PC-3 (cell line): Measurements from ENCODE around the gene PPM1F. TPM values are rescaled to one million over a fixed set of nuclear protein-coding genes. Genes with fewer than 3 reads are reported as not detected.
"Not testable (repeated sequence)": the region's sequence is repeated elsewhere in the genome, so short reads cannot be mapped to it uniquely, and the experiment has no call there.

ENCODE experiments used
- ATAC-seq: fragments of 200-7000 bp; cut with Tn5 transposase; 2 replicates; pipeline ENCODE4 v1.9.1; 2020; ENCODE audit warnings: mild to moderate bottlenecking, moderate library complexity
- BruUV-seq: library from RNA; stranded (reverse); fragments of 400-500 nt; replicated peaks from 2 replicates; lab custom pipeline; 2021; lab: Mats Ljungman, UMichigan
- CTCF ChIA-PET: fragments of 300-600 bp; sonication (Branson Sonifier 250); formaldehyde crosslinking; loops from one replicate; lab custom pipeline; 2022; ENCODE audit warnings: antibody characterized with exemption; lab: Charles Lee
- POLR2A ChIA-PET: fragments of 300-600 bp; sonication (Branson Sonifier 250); formaldehyde crosslinking; loops from one replicate; lab custom pipeline; 2022; ENCODE audit warnings: antibody characterized with exemption; ENCODE audit not compliant: unreplicated experiment; lab: Charles Lee
- DNase-seq: peaks from one replicate; pipeline ENCODE4 v3.0.0-alpha.2; 2015
- H2AFZ ChIP-seq: fragments of 300-600 bp; sonication (generic); 2 replicates; pipeline ENCODE4 v1.6.0; 2016; ENCODE audit warnings: antibody characterized with exemption, low read length
- H3F3A ChIP-seq: fragments of 300-600 bp; sonication (generic); one replicate; pipeline ENCODE4 v1.6.0; 2017; ENCODE audit warnings: antibody characterized with exemption, low read length, control low read depth, mild to moderate bottlenecking; ENCODE audit not compliant: unreplicated experiment
- H3K27ac ChIP-seq: fragments of 300-600 bp; sonication (generic); 2 replicates; pipeline ENCODE4 v1.5.1; 2016; ENCODE audit warnings: mild to moderate bottlenecking, low read length
- H3K27me3 ChIP-seq: fragments of 300-600 bp; sonication (generic); 2 replicates; pipeline ENCODE4 v1.6.1; 2016; ENCODE audit warnings: low read length, mixed read lengths
- H3K36me3 ChIP-seq: fragments of 300-600 bp; sonication (generic); 2 replicates; pipeline ENCODE4 v1.6.1; 2016; ENCODE audit warnings: low read depth, mixed run types, low read length, mixed read lengths
- H3K4me1 ChIP-seq: fragments of 300-600 bp; sonication (generic); 2 replicates; pipeline ENCODE4 v1.5.1; 2016; ENCODE audit warnings: low read length; ENCODE audit not compliant: insufficient read depth
- H3K4me2 ChIP-seq: fragments of 300-600 bp; sonication (generic); 2 replicates; pipeline ENCODE4 v1.6.0; 2016; ENCODE audit warnings: low read length
- H3K4me3 ChIP-seq: fragments of 300-600 bp; sonication (generic); 2 replicates; pipeline ENCODE4 v1.5.1; 2016; ENCODE audit warnings: mild to moderate bottlenecking, low read length, mixed read lengths
- H3K79me2 ChIP-seq: fragments of 300-600 bp; sonication (generic); 2 replicates; pipeline ENCODE4 v1.6.1; 2017; ENCODE audit warnings: low read length, mixed read lengths
- H3K9ac ChIP-seq: fragments of 300-600 bp; sonication (generic); 2 replicates; pipeline ENCODE4 v1.6.0; 2016; ENCODE audit warnings: mild to moderate bottlenecking, low read length
- H3K9me2 ChIP-seq: fragments of 300-600 bp; sonication (generic); replicated peaks from 2 replicates; pipeline ENCODE4 v1.6.1; 2016; ENCODE audit warnings: mixed run types, low read length, mixed read lengths
- H3K9me3 ChIP-seq: fragments of 300-600 bp; sonication (generic); 2 replicates; pipeline ENCODE4 v1.6.1; 2016; ENCODE audit warnings: low read length, mixed read lengths
- H4K20me1 ChIP-seq: fragments of 300-600 bp; sonication (generic); 2 replicates; pipeline ENCODE4 v1.6.1; 2016; ENCODE audit warnings: low read length, mixed read lengths
- EZH2 ChIP-seq: fragments of 300-600 bp; sonication (generic); IDR thresholded peaks from one replicate; pipeline ENCODE4 v1.6.1; 2017; ENCODE audit warnings: antibody characterized with exemption, mild to moderate bottlenecking, low read length; ENCODE audit not compliant: unreplicated experiment
- EZH2phosphoT487 ChIP-seq: fragments of 300-600 bp; sonication (generic); IDR thresholded peaks from 2 replicates; pipeline ENCODE4 v1.6.1; 2018; ENCODE audit warnings: mild to moderate bottlenecking, antibody characterized with exemption, low read length, borderline replicate concordance
- intact Hi-C: fragments of 100-400 bp; cut with micrococcal nuclease; formaldehyde crosslinking; loops from 2 replicates; pipeline ENCODE4 v1.9.0; 2023
- total RNA-seq: library from RNA; depleted of rRNA; stranded (reverse); fragments of >200 nt; gene quantifications from 2 replicates; pipeline ENCODE4 v1.2.3, GENCODE V29; 2014; rRNA removed
- TF ChIP-seq, protein P1 (sequence below): fragments of 300-600 bp; sonication (generic); conservative IDR thresholded peaks from 2 replicates; pipeline ENCODE4 v1.5.1; 2017; ENCODE audit warnings: antibody characterized with exemption, low read depth, mild to moderate bottlenecking, low read length

Gene PPM1F
- total RNA-seq, 1 experiment from 2014 or later = 40.4 TPM

DNA sequence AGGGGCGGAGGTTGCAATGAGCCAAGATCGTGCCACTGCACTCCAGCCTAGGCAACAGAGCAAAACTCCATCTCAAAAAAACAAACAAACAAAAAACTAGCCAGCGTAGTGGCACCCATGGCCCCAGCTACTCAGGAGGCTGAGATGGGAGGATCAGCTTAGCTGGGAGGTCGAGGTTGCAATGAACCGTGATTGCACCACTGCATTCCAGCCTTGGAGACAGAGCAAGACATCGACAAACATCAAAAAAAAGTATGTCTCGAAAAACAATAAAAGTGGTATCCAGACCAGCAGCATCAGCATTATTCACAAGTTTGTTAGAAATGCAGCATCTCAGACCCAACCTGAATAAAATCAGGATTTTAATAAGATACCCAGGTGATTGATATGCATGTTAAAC, 79.0 kb downstream of the PPM1F start:
- Histone ChIP-seq H3K9me2 (no peaks in the 10 kb centered on the region), H3K79me2 (no peaks in the 10 kb centered on the region), H3K36me3 (no peaks in the 10 kb centered on the region), H3K27me3 (no peaks in the 10 kb centered on the region), H3K4me1 (no peaks in the 10 kb centered on the region), H2AFZ (no peak overlapping the region), H3F3A (no peaks in the 10 kb centered on the region), H3K9me3 (no peaks in the 10 kb centered on the region), H3K4me3 (no peak overlapping the region), H3K4me2 (no peak overlapping the region), H3K27ac (no peak overlapping the region), H3K9ac (no peak overlapping the region), H4K20me1 (no peaks in the 10 kb centered on the region)
- ChIA-PET CTCF (no interaction called here), POLR2A (no interaction called here)
- no peak for ATAC-seq
- BruUV-seq = no TSS peak
- intact Hi-C loops = no loop called here
- DNase-seq = no peak
- TF ChIP-seq, protein P1, sequence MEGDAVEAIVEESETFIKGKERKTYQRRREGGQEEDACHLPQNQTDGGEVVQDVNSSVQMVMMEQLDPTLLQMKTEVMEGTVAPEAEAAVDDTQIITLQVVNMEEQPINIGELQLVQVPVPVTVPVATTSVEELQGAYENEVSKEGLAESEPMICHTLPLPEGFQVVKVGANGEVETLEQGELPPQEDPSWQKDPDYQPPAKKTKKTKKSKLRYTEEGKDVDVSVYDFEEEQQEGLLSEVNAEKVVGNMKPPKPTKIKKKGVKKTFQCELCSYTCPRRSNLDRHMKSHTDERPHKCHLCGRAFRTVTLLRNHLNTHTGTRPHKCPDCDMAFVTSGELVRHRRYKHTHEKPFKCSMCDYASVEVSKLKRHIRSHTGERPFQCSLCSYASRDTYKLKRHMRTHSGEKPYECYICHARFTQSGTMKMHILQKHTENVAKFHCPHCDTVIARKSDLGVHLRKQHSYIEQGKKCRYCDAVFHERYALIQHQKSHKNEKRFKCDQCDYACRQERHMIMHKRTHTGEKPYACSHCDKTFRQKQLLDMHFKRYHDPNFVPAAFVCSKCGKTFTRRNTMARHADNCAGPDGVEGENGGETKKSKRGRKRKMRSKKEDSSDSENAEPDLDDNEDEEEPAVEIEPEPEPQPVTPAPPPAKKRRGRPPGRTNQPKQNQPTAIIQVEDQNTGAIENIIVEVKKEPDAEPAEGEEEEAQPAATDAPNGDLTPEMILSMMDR = no peak
- TF ChIP-seq EZH2phosphoT487 (no peak), EZH2 (no peak)

GRCh38 chr22:21872741-21873140, 79.9 kb downstream of the PPM1F start:
- H3K4me3 ChIP-seq, intact Hi-C loops, H3F3A ChIP-seq, BruUV-seq, H3K9me3 ChIP-seq, POLR2A ChIA-PET, CTCF ChIA-PET, H3K27me3 ChIP-seq, H3K4me2 ChIP-seq, H2AFZ ChIP-seq, H3K9me2 ChIP-seq, DNase-seq, H3K27ac ChIP-seq, H3K79me2 ChIP-seq, H3K9ac ChIP-seq, H3K36me3 ChIP-seq, ATAC-seq, H3K4me1 ChIP-seq, H4K20me1 ChIP-seq: not testable (repeated sequence)

Other genes with a start within 250 kb of the PPM1F start
- 0.23 and 3.2 TPM in 2 replicates for gene YPEL1, start 217.1 kb downstream of the PPM1F start, total RNA-seq
- 25.1 and 32.8 TPM in 2 replicates for gene MAPK1, start 85.2 kb downstream of the PPM1F start, total RNA-seq
- 42.4 and 44.5 TPM in 2 replicates for gene TOP3B, start 29.9 kb upstream of the PPM1F start, total RNA-seq